NCI-H128 (cell line): ENCODE measurements around the gene BCL6B.
A peak's percentile ranks its signal among the peaks of the same experiment; 100 is the strongest.
"Not testable (repeated sequence)": the region's sequence is repeated elsewhere in the genome, so short reads cannot be mapped to it uniquely, and the experiment has no call there.

ENCODE experiments used
- DNase-seq: peaks from one replicate; lab custom pipeline; 2025; ENCODE audit not compliant: unreplicated experiment; lab: John Stamatoyannopoulos, UW

Gene BCL6B

DNA sequence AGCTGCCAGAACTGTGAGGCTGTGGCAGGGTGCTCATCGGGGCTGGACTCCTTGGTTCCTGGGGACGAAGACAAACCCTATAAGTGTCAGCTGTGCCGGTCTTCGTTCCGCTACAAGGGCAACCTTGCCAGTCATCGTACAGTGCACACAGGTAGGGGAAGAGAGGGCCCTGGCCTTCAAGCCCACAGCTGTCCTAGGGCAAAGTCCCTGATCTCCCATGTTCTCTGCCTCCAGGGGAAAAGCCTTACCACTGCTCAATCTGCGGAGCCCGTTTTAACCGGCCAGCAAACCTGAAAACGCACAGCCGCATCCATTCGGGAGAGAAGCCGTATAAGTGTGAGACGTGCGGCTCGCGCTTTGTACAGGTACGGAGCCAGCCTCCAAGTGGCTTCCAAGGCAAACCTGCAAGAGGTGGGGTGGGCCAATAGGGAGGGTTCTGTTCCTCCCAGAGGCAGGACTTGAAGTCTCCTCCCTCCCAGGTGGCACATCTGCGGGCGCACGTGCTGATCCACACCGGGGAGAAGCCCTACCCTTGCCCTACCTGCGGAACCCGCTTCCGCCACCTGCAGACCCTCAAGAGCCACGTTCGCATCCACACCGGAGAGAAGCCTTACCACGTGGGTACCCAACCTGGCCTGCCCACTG is 3.7 kb downstream of the BCL6B start:
- no peak for DNase-seq

DNA sequence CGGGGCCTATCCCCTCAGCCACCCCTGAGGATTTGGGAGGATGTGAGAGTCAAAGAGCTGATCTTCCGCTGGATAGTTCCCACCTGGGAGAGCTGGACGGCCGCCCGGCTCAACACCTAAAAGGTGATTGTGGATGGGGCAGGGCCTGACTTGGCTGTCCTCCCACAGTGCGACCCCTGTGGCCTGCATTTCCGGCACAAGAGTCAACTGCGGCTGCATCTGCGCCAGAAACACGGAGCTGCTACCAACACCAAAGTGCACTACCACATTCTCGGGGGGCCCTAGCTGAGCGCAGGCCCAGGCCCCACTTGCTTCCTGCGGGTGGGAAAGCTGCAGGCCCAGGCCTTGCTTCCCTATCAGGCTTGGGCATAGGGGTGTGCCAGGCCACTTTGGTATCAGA is 4.5 kb downstream of the BCL6B start:
- DNase-seq: no peak

DNA sequence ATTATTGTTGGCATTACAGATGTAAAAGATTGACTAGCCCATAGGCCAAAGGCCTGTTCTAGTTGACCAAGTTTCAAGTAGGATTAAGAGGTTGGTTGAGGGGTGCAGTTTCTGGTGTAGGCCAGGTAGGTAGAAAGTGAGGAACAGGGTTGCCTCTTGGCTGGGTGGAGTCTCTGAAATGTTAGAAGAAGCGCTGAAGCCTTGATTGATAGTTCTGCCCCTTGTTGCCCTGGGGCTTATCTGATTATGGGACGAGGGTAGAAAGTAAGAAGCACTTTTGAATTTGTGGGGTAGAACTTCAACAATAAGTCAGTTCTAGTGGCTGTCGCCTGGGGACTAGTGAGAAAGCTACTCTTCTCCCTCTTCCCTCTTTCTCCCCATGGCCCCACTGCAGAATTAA is 6.2 kb downstream of the BCL6B start:
- no peak for DNase-seq

DNA sequence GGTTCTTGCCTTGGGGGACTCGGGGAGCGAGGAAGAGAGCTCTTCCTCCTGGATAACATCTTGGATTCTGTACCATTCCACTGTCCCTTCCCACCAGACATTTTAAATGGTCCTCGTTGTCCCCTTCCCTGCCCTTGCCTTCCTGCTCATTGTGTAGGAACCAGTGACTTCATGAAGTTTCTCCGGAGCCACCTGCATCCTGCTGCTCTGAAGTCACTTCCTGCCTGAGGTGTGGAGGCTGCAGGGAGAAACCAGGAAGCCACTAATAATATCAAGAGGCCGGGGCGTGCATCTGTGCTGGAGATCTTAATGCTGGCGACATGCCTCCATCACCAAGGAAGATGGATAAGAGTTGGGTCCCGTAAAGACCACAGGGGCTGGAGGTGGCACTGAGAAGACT is 6.8 kb downstream of the BCL6B start:
- DNase-seq: no peak

DNA sequence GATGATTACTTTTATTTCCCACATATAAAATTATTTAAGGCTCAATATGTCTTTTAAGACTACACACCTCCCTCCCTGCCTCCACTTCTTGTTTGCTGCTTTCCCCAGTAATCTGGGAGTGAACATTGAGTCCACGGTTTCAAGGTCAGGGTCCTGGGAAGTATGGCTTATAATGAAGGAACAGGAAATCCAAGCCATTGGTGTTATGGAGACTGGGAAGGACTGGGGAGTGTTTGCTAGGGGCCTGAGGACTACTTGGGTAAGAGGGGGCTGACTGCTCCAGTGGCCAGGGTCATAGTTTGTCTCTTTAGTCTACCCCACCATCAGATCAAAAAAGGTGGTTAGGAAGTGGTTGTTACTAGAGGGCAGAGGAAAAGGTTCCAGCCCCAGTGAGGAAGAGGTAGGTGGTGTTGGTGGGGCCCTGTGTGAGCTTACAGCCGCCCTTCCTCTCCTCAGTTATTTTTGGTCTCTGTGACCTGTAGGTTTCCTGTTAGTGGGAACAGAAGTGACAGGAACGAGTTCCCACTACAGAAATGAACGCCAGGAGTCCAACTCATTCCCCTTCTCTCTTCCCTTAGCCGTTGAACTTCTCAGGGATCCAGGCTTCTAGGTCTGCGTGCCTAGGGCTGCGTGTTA is 12.2 kb downstream of the BCL6B start:
- no peak for DNase-seq

DNA sequence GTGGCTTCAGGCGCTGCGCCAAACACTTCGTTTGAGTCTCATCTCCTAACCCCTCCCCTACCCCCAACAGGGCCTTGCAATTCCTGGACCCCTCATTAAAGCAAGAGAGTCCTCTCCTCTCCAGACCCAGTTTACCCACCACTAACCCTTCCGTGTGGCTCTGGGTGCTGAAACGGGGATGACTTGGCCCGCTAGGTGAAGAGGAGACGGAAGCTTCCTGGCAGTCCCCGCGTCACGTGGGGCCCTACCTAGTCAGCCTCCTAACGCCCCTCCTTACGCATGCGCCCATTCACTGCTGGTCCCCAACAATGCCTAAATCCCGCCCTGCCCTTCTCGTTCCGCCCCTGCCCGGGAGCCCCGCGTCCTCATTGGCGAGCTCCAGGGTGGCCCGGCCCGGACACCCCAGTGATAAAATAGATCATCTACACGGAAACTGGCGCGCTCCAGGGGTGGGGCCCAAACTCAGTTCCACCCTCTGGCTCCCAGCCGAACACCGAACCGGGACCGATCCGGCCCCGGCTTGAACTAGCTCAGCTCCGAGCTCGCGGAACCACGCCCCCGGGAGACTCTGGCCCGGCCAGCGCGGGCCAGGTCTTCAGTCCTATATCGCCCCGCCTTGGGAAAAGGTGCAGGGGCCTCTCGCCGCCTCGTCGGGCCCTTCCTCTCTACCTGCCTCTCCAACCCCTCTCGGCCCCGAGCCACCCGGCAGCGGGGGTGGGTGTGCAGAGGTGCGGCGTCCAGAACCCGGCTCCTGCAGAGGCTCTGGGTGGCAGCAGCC is 12.9 kb downstream of the BCL6B start, which contains the start of gene SLC16A13:
Gene SLC16A13 (plus strand): TSS at position 425 of the 778 bp plus-strand sequence. CDS start 368 bp downstream, outside the sequence.
- DNase-seq: peak; percentile 86

DNA sequence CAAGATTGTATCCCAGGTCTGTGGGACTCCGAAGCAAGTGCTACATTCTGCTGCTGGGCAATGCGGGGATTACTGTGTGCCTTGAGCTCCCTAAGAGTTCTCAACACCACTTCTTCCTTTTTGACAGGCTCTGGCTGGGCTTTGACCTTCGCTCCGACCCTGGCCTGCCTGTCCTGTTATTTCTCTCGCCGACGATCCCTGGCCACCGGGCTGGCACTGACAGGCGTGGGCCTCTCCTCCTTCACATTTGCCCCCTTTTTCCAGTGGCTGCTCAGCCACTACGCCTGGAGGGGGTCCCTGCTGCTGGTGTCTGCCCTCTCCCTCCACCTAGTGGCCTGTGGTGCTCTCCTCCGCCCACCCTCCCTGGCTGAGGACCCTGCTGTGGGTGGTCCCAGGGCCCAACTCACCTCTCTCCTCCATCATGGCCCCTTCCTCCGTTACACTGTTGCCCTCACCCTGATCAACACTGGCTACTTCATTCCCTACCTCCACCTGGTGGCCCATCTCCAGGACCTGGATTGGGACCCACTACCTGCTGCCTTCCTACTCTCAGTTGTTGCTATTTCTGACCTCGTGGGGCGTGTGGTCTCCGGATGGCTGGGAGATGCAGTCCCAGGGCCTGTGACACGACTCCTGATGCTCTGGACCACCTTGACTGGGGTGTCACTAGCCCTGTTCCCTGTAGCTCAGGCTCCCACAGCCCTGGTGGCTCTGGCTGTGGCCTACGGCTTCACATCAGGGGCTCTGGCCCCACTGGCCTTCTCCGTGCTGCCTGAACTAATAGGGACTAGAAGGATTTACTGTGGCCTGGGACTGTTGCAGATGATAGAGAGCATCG is 15.4 kb downstream of the BCL6B start:
- no peak for DNase-seq

DNA sequence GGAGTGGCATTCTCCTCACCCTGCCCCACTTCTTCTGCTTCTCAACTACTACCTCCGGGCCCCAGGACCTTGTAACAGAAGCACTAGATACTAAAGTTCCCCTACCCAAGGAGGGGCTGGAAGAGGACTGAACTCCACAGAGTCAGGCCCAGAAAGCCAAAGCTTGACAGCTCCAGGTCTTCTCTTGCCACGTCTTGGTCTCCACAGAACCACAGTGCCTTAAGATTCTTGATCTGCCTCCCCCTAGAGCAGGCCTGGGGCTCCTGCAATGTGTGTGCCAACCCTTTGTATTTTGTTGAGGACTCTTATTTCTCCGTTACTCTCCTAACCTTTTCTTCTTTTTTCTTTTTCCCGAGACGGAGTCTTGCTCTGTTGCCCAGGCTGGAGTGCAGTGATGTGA is 17.0 kb downstream of the BCL6B start:
- no peak for DNase-seq

DNA sequence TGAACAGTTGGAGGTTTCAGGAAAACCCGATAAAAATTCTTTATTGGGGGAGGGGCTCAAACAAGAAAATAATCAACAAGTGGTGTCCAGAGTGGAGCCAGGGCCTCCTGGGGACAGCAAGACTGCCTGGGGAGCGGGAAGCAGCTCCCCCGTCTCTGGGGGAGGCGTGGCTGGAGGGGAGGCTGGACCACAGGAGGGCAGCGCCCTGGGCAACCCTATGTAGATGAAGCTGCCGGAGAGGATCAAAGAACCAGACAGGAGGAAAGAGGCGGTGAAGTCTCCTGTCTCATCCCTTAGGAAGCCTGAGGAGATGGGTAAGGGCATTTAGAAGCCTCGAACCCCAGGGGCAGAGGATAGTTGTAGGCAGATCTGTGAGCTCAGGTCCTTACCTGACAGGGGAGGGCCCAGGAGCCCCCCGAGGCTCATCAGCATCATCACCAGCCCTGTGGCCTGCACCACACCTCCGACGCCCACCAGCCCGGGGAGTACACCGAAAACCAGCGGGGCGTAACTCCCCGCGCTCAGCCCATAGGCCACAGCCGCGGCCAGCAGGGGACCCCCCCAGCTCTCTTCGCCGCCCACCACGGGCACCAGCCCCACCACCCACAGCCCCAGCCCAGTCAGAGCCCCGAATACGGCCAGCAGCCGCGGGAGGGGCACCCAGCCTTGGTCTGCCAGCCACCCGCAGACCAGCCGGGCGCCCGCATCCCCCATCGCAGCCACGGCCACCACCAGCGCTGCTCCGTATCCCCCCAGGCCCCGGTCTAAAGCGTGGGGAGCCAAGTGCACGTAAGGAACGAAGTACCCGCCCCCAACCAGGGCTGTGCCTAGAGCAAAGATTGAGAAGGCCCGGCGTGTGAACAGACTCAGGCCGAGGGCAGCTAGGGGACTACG is 19.0 kb downstream of the BCL6B start:
- DNase-seq: no peak

DNA sequence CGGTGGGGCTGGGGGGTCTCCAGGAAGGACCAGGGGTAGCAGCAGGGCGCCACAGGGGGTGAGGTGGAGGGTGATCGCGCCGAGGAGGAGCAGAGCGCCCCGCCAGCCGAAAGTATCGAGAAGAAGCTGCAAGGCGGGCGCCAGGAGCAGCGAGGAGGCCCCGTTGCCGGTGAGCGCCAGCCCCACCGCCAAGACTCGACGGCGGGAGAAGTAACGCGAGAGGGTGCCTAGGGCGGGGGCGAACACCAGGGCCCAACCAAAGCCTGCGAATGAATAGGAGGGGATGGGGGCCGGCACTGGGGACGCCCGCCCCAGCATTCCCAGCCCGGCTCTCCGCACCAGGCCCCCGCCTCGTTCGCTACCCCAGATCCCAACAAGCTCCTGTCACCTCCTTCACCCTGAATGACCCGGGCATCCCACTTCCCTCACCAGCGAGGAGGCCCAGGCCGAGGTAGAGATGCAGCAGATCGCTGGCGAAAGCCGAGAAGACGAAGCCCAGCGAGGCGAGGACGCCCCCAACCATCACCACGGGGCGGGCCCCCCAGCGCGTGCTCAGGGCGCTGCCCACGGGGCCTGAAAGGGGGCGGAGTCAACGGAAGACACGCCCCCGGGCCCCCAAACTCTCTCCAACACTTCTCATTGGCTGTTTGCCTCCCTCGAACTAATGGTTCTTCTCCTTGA is 19.8 kb downstream of the BCL6B start:
- no peak for DNase-seq

DNA sequence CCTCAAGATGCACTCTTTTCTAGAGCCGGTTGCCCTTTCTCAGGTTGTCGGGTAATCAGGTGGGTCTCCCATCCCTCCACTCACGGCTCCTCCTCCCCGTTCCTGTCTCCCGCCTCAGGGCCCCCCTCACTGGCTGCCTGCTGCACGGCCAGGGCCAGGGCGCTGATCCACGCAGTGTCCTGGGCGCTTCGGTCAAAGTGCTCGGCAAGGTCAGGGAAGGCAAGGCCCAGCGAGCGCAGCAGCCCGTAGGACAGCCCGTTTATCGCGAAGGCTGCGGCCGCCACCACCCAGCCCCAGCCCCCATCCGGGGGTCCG is 20.3 kb downstream of the BCL6B start:
- no peak for DNase-seq

DNA sequence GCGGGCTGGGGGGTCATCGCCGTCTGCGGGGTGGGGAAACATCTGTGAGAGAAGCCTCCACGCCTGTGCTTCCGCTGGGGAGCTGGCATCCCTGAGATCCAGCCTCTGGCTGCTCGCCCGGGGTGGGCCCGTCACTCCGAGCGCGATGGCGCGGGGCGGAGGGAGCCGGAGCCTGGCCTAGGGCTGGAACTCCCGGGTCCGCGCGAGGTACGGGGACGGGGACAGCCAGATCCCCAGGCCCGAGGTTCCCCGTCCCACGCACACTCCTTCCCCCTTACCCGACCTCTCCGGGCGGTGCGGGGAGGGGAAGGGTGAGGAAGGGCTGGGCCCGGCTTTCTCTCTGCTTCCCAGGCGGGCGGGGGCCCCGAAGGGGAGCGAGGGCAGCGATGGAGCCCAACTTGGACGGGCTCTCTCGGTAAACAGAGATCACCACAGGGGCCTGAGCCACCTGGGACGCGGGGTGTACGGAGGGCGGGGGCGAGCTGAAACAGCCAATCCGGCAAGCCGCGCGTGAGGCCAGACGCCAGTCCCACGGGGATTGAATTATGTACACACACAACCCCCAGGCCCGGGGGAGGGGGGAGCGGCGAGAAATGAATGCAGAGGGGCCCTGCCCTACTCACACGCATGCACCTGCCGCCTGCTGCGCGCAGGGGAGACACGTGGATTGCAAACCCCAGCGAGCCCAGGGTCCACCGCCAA is 20.8 kb downstream of the BCL6B start, which contains the start of gene SLC16A11:
Gene SLC16A11 (minus strand): TSS at position 596 of the 702 bp plus-strand sequence. CDS start 579 bp downstream, at position 17.
- DNase-seq: peak; percentile 38

DNA sequence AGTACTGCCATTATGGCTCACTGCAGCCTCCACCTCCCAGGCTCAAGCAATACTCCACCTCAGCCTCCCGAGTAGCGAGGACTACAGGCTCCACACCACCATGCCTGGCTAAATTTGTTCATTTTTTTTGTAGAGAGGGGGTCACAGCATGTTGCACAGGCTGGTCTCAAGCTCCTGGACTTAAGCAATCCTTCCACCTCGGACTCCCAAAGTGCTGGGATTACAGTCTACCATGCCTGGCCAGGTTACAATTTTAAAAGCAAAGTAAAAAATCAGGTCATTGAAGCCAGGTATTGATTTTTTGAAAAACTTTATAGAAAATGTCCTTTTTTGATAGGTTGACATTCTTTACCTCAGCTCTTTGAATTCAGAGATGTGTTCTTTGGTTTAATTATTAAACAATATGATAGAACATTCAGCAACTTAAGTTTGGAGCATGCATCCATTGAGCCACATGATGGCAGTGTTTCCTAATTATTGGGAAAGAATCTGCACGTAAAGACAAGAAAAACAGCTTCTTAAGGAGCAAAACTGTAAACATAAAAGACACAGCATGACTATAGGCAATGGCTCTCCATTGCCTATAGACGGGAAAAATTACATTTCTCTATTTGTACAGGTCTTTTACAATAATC is 22.8 kb downstream of the BCL6B start:
- DNase-seq: peak; percentile 26

DNA sequence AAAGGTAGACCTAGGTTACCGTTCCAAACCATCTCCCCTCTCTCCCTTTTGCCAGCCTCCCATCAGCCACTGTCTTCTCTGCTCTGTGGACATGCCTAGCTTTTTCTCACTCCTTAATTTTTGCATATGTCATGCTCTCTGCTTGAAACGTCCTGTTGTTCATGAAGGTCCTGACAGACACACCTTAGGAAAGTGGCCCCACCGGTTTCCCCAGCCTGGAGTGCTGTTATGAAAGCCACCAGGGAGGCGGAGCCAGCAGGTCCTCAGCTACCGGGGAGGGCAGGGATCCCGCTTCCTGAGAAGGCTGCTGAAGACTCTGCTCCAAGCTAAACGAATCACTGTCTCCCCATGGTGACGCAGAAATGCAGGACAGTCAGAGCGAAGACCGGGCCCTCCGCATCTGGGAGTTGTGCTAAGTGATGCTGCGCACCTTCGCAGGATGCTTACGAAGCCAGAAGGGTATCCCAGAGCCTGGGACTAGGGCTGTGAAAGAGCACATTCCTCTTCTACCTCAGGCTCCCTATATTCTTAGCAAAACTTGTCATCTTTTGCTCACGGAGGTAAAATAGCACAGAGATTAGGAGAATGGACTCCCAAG is 23.4 kb downstream of the BCL6B start:
- no peak for DNase-seq

DNA sequence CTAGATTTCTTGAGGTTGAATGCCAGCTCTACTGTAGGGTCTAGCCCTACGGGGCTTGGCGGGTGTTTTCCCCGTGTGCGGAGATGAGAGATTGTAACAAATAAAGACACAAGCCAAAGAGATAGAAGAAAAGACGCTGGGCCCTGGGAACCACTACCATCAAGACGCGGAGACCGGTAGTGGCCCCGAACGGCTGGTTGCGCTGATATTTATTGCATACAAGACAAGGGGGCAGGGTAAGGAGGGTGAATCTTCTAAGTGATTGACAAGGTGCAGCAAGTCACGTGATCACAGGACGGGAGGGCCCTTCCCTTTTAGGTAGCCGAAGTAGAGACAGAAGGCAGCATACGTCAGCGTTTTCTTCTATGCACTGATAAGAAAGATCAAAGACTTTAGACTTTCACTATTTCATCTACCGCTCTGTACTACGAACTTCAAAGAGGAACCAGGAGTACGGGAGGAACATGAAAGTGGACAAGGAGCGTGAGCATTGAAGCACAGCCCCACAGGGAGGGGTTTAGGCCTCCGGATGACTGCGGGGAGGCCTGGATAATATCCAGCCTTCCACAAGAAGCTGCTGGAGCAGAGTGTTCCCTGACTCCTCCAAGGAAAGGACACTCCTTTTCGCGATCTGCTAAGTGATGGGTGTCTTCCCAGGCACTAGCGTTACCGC is 24.0 kb downstream of the BCL6B start:
- DNase-seq: not testable (repeated sequence)

DNA sequence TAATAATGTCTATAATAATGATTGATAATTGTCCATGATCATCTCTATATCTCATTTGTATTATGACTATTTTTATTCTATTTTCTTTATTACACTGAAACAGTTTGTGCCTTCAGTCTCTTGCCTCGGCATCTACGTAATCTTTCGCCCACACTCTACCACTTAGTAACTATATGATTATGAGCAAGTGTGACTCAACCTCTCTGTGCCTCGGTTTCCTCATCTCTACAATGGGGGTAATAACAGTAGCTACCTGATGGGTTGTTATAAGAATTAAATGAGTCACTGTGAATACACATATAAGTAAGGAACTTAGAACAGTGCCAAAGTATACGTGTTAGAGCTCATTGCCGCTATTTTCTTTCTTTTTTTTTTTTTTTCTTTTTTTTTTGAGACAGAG is 24.7 kb downstream of the BCL6B start:
- DNase-seq: no peak

DNA sequence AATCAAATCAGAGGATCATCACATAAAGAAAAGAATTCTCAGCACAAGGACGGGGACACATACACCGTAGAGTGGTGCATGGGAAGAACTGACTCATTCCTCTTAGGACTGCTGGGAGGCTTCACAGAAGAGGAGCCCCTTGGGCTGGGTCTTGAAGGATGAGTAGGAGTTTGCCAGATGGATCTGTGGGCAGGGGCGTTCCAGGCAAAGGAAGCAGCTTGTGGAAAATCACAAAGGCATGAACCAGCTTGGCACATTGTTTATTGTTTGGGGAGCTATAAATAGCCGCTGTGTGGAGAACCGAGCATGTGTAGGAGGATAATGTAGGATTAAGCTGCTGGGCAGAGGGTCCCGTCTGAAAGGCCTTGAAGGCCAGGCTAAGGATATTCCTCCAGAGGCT is 26.1 kb downstream of the BCL6B start:
- DNase-seq: no peak

DNA sequence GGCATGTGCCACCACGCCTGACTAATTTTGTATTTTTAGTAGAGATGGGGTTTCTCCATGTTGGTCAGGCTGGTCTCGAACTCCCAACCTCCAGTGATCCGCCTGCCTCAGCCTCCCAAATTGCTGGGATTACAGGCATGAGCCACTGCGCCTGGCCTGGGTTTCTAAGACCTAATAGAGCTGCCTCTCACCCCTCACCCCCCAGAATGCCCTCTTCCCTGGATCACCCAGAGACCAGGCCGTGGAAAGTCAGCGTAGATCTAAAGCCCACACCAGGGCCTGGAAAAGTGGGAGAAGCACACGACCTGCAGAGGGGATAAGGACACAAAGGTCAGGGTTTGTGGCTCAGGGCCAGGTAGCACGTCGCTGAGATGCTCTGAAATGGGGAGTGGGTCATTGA is 27.7 kb downstream of the BCL6B start:
- DNase-seq: not testable (repeated sequence)
